Retinal pigment epithelial cell (primary cell): ENCODE results near the gene PADI1.

Experiments used
- DNase-seq: peaks from one replicate; pipeline ENCODE4 v3.0.0-alpha.2; 2010; ENCODE audit warnings: low read depth
- H3K4me3 ChIP-seq: 2 replicates; pipeline ENCODE4 v1.5.1; 2011; ENCODE audit warnings: mild to moderate bottlenecking, low read length, control low read depth, moderate library complexity
- TF ChIP-seq, protein P1 (sequence below): conservative IDR thresholded peaks from 2 replicates; pipeline ENCODE4 v1.5.1; 2011; ENCODE audit warnings: low read depth, low read length, control low read depth, inconsistent platforms

PADI1 gene

DNA sequence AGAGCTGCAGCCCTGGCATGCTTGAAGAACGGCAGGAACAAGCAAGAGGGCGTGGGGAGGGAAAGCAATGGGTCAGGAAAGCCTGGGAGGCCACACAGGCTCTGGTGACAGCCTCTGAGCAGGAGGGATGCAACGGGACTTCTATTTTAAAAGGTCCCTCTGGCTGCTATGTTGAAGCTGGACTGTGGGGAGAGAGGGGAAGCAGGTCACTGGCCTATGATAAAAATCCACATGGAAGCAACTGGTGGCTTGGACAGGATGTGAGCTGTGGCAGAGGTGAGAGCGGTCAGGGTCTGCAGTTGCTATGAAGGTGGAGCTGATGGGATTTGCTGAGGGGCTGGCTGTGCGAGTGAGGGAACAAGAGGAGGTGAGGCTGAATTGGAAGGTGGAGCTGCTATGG, 11.2 kb downstream of the PADI1 start:
- DNase-seq, result no peak
- no peak overlapping the region for H3K4me3 ChIP-seq
- TF ChIP-seq, protein P1, sequence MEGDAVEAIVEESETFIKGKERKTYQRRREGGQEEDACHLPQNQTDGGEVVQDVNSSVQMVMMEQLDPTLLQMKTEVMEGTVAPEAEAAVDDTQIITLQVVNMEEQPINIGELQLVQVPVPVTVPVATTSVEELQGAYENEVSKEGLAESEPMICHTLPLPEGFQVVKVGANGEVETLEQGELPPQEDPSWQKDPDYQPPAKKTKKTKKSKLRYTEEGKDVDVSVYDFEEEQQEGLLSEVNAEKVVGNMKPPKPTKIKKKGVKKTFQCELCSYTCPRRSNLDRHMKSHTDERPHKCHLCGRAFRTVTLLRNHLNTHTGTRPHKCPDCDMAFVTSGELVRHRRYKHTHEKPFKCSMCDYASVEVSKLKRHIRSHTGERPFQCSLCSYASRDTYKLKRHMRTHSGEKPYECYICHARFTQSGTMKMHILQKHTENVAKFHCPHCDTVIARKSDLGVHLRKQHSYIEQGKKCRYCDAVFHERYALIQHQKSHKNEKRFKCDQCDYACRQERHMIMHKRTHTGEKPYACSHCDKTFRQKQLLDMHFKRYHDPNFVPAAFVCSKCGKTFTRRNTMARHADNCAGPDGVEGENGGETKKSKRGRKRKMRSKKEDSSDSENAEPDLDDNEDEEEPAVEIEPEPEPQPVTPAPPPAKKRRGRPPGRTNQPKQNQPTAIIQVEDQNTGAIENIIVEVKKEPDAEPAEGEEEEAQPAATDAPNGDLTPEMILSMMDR, result no peak

DNA sequence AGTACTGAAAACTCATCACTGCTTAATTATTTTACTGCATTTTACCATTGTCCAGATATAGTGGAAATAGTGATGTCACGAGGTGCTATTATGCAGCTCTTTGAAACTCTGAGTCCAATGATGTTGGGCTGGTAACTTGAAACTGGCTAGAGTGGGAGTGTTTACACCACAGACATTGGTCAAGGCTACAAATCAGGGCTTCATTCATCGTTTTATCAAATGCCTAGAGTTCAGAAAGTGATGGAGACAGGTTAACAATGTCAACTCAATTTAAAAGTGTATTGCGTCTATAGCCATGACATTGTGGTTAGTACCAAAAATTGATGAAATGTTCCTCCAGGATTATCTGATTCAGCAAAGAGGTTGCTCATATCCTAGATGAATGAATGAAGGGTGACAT, 12.7 kb downstream of the PADI1 start:
- DNase-seq, result no peak
- TF ChIP-seq, protein P1, result no peak
- H3K4me3 ChIP-seq, result no peak overlapping the region

DNA sequence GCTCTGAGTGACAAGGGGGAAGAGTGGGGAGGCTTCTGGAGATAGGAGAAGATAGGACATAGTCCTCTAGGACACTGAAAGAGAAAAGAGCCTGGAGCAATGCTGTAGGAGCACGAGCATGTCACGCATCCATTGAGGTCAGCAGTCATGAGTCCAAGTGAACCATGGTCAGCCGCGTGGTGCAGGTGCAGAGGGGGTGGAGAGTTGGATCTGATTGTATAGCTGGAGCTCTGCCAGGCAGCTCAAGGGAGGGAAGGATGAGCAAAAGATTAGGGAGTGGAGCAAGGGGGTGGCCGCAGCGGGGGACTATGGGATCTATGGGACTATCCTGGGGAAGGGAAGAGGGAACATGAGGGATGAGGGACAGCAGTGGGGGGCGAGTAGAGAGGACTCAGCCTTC, 14.0 kb downstream of the PADI1 start:
- TF ChIP-seq, protein P1, result no peak
- H3K4me3 ChIP-seq, result no peak overlapping the region
- DNase-seq, result no peak

DNA sequence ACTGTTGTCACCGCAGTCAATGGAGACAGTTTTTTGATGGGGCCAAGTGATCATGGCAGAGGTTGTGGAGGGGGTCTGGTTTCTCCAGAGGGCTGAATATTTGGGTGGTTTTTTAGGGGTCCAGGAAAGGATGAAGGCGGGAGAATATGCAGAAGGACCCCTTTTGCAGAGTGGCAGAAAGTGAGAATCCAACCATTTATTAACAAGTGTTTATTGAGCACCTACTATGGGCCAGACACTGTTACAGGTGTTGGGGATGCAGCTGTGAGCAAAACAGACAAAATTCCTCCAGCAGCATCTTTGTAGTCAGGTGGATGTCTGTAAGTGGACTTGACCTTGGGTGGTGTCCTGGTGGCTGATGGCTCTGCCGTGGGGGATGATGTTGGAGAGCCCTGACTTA, 15.4 kb downstream of the PADI1 start:
- TF ChIP-seq, protein P1, result no peak
- DNase-seq, result no peak
- H3K4me3 ChIP-seq, result no peak overlapping the region

DNA sequence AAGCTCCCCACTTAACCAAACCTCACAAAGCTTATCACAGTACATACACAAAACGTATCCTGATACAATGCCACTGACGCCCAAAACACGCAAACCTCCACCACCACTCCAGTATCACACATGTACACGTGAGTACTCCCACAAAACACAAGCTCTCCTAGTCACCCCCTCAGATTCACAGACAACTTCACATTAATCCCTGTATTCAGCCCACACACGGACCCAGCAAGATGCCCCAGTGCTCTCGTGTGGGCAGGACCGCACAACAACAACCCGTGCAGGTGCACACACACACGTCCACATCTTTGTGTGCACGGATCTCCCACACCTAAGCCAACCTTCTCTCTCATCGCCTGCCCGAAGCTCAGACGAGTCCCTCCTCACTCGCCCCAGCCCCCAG, 17.6 kb downstream of the PADI1 start:
- no peak overlapping the region for H3K4me3 ChIP-seq

DNA sequence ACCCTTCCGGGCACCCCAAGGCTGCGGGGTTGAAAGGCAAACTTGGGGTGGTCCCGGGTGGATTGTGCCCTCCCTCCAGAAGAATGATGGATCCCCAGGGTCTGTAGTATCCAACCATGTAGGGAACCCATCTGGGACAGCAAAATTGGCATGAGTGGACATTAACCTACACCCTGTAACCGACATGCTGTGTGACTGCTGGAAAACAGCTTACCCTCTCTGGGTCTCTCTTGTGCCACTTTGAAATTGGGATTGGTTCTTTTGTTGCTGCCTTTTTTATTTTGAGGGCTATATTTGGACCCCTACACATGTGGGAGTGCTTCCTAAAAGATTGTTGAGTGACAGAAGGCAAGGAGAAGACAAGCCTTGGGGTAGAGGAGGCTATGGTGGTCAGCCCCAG, 19.5 kb downstream of the PADI1 start:
- no peak for DNase-seq
- TF ChIP-seq, protein P1, result no peak
- H3K4me3 ChIP-seq, result no peak overlapping the region

More for the DNA sequence above, 17.6 kb downstream of the PADI1 start:
- DNase-seq, result no peak
- TF ChIP-seq, protein P1, result no peak

DNA sequence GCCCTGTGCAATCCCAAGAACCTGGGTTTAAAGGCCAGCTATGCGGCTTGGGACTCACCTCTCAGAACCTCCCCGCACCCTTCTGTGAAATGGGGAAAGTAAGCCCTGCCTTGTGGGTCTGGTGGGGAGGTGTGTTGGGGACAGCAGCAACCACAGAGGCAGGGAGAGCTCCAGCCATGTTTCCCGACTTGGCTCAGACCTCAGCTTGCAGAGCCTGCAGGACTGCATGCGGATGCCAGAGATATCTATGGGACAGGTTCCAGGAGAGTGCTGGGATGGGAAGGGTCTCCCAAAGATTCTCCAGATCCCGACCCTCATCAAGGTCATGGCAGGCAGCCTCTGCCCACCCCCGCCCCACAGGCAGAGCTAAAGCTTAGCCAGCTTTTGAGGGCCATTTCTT, 20.2 kb downstream of the PADI1 start:
- DNase-seq, result no peak
- H3K4me3 ChIP-seq, result no peak overlapping the region
- TF ChIP-seq, protein P1, result no peak
